Mesenchymal stem cell (in vitro differentiated cells and primary cell): ENCODE results near the gene RRP1B. TPM values are rescaled to one million over a fixed set of nuclear protein-coding genes. Genes with fewer than 3 reads are reported as not detected.
A peak's percentile ranks its signal among the peaks of the same experiment; 100 is the strongest.

Experiments
- DNase-seq: peaks from one replicate; pipeline ENCODE4 v3.0.0-alpha.2; 2013
- H2AFZ ChIP-seq: one replicate; pipeline ENCODE4 v1.6.1; 2013; ENCODE audit warnings: low read depth, mild to moderate bottlenecking, control low read depth, inconsistent platforms, low read length, moderate library complexity
- H2AK5ac ChIP-seq: 2 replicates; pipeline ENCODE4 v1.6.1; 2013; ENCODE audit warnings: low read length, moderate library complexity, mild to moderate bottlenecking, inconsistent platforms; ENCODE audit not compliant: severe bottlenecking
- H2BK120ac ChIP-seq: one replicate; pipeline ENCODE4 v1.6.1; 2013; ENCODE audit warnings: low read depth, mild to moderate bottlenecking, inconsistent platforms, low read length, moderate library complexity
- H2BK12ac ChIP-seq, 2 experiments: one replicate each; pipeline ENCODE4 v1.6.1; 2013; ENCODE audit warnings: inconsistent platforms in 2 of 2, low read length in 2 of 2, mild to moderate bottlenecking in 2 of 2, moderate library complexity in 2 of 2, control low read depth in 1 of 2
- H2BK15ac ChIP-seq: one replicate; pipeline ENCODE4 v1.6.1; 2013; ENCODE audit warnings: mild to moderate bottlenecking, low read depth, inconsistent platforms; ENCODE audit not compliant: poor library complexity, severe bottlenecking
- H2BK5ac ChIP-seq: 2 replicates; pipeline ENCODE4 v1.6.1; 2013; ENCODE audit warnings: low read depth, mild to moderate bottlenecking, low read length, control low read depth, inconsistent platforms; ENCODE audit not compliant: poor library complexity, severe bottlenecking
- H3K14ac ChIP-seq, 2 experiments: one replicate each; pipeline ENCODE4 v1.6.1; 2013; ENCODE audit warnings: inconsistent platforms in 2 of 2, low read length in 2 of 2, control low read depth in 1 of 2, mild to moderate bottlenecking in 1 of 2, moderate library complexity in 1 of 2
- H3K18ac ChIP-seq, 2 experiments: one replicate each; pipeline ENCODE4 v1.6.1; 2013; ENCODE audit warnings: inconsistent platforms in 2 of 2, low read length in 2 of 2, control low read depth in 1 of 2, low read depth in 1 of 2, mild to moderate bottlenecking in 1 of 2
- H3K23ac ChIP-seq, 2 experiments: one replicate each; pipeline ENCODE4 v1.6.1; 2013; ENCODE audit warnings: inconsistent platforms in 2 of 2, low read length in 2 of 2, mild to moderate bottlenecking in 2 of 2, moderate library complexity in 2 of 2, control low read depth in 1 of 2
- H3K27ac ChIP-seq: 2 replicates; pipeline ENCODE4 v1.5.1; 2013; ENCODE audit warnings: mild to moderate bottlenecking, moderate library complexity, low read length, control low read depth, inconsistent platforms; ENCODE audit not compliant: poor library complexity, severe bottlenecking
- H3K27me3 ChIP-seq, 2 experiments: 2 replicates each; pipeline versions ENCODE4 v1.6.1 to v1.7.0; 2013; ENCODE audit warnings: low read length in 2 of 2, mild to moderate bottlenecking in 2 of 2, moderate library complexity in 2 of 2, control low read depth in 1 of 2, inconsistent platforms in 1 of 2; ENCODE audit not compliant: control insufficient read depth in 1 of 2, insufficient read depth in 1 of 2
- H3K36me3 ChIP-seq, 2 experiments: 2 replicates each; pipeline versions ENCODE4 v1.6.1 to v1.7.0; 2013; ENCODE audit warnings: low read length in 2 of 2, control low read depth in 1 of 2, inconsistent platforms in 1 of 2, low read depth in 1 of 2, mild to moderate bottlenecking in 1 of 2; ENCODE audit not compliant: insufficient read depth in 2 of 2, control insufficient read depth in 1 of 2
- H3K4ac ChIP-seq, 2 experiments: one replicate each; pipeline ENCODE4 v1.6.1; 2013; ENCODE audit warnings: inconsistent platforms in 2 of 2, low read length in 2 of 2, mild to moderate bottlenecking in 2 of 2, moderate library complexity in 2 of 2, control low read depth in 1 of 2, low read depth in 1 of 2
- H3K4me1 ChIP-seq: 2 replicates; pipeline ENCODE4 v1.6.1; 2013; ENCODE audit warnings: low read depth, low read length, control low read depth; ENCODE audit not compliant: control insufficient read depth, insufficient read depth
- H3K4me2 ChIP-seq: 2 replicates; pipeline ENCODE4 v1.6.1; 2013; ENCODE audit warnings: low read length, mild to moderate bottlenecking, inconsistent platforms; ENCODE audit not compliant: poor library complexity, severe bottlenecking
- H3K4me3 ChIP-seq, 2 experiments: 2 replicates each; pipeline versions ENCODE4 v1.5.1 to v1.7.0; 2013; ENCODE audit warnings: low read length in 2 of 2, mild to moderate bottlenecking in 2 of 2, control low read depth in 1 of 2, low read depth in 1 of 2; ENCODE audit not compliant: insufficient read depth in 1 of 2
- H3K79me1 ChIP-seq: replicated peaks from 2 replicates; pipeline ENCODE4 v1.6.1; 2013; ENCODE audit warnings: mild to moderate bottlenecking, control low read depth, low read length, inconsistent platforms; ENCODE audit not compliant: poor library complexity, severe bottlenecking
- H3K9ac ChIP-seq: 2 replicates; pipeline ENCODE4 v1.7.0; 2013; ENCODE audit warnings: mild to moderate bottlenecking, low read length, moderate library complexity
- H3K9me3 ChIP-seq: 2 replicates; pipeline ENCODE4 v1.7.0; 2013; ENCODE audit warnings: mild to moderate bottlenecking, low read length; ENCODE audit not compliant: control insufficient read depth
- H4K8ac ChIP-seq: one replicate; pipeline ENCODE4 v1.6.1; 2013; ENCODE audit warnings: inconsistent platforms, mild to moderate bottlenecking, low read length, moderate library complexity
- H4K91ac ChIP-seq: one replicate; pipeline ENCODE4 v1.6.1; 2013; ENCODE audit warnings: mild to moderate bottlenecking, low read length, inconsistent platforms
- WGBS: methylation state at CpG from one replicate; pipeline ENCODE4 v1.1.7; 2013; ENCODE audit warnings: mixed read lengths; 5-methylcytosine and 5-hydroxymethylcytosine counted together
- polyA plus RNA-seq, 2 experiments: library from polyadenylated mRNA; stranded (reverse); fragments of 200-250 nt; gene quantifications; one replicate each; pipeline ENCODE4 v1.2.3, GENCODE V29; 2013

Gene RRP1B
- polyA plus RNA-seq (2013, experiment 1 of 2) = 15.6 TPM
- polyA plus RNA-seq (2013, experiment 2 of 2) = 15.9 TPM

- peak within 1 kb of the TSS; percentile 85 to 87 for H3K4me3 ChIP-seq
- peaks cover 17% of the 10 kb centered on the region for H3K4me1 ChIP-seq
- H3K27me3 ChIP-seq = no peaks in the 10 kb centered on the region
- no peak within 1 kb of the TSS for H2BK120ac ChIP-seq
- peak within 1 kb of the TSS in 1 of 2 experiments; percentile 59 for H2BK12ac ChIP-seq
- peaks cover 13% of the 10 kb centered on the region for H3K79me1 ChIP-seq
- 11% methylated on average over 78 of the region's 92 CpGs for WGBS
- H3K18ac ChIP-seq = peak within 1 kb of the TSS; percentile 52 to 96
- H4K8ac ChIP-seq = peak within 1 kb of the TSS; percentile 90
- H3K4me2 ChIP-seq = peak within 1 kb of the TSS; percentile 84
- no peaks in the 10 kb centered on the region for H3K9me3 ChIP-seq
- H3K9ac ChIP-seq = peak within 1 kb of the TSS; percentile 87
- H3K4ac ChIP-seq = peak within 1 kb of the TSS; percentile 58 to 79
- H2BK5ac ChIP-seq = no peak within 1 kb of the TSS
- peak; percentile 84 for DNase-seq
- peak within 1 kb of the TSS; percentile 49 for H3K27ac ChIP-seq
- peak within 1 kb of the TSS in 1 of 2 experiments; percentile 87 for H3K14ac ChIP-seq
- no peak within 1 kb of the TSS for H2AK5ac ChIP-seq
- peaks cover 4 to 23% of the 10 kb centered on the region in 2 experiments for H3K36me3 ChIP-seq
- peak within 1 kb of the TSS; percentile 53 for H2BK15ac ChIP-seq
- peak within 1 kb of the TSS; percentile 60 for H4K91ac ChIP-seq
- peak within 1 kb of the TSS; percentile 93 for H2AFZ ChIP-seq
- peak within 1 kb of the TSS in 1 of 2 experiments; percentile 80 for H3K23ac ChIP-seq
These were observed at the start of gene RRP1B, which contains the start of gene HSF2BP for GRCh38 chr21:43659136-43660000. TSS of gene RRP1B (plus strand) at chr21:43659560. CDS start at chr21:43659665, 105 bp downstream. TSS of gene HSF2BP (minus strand) at chr21:43659488. CDS start at chr21:43658096, 1,392 bp downstream.

DNA sequence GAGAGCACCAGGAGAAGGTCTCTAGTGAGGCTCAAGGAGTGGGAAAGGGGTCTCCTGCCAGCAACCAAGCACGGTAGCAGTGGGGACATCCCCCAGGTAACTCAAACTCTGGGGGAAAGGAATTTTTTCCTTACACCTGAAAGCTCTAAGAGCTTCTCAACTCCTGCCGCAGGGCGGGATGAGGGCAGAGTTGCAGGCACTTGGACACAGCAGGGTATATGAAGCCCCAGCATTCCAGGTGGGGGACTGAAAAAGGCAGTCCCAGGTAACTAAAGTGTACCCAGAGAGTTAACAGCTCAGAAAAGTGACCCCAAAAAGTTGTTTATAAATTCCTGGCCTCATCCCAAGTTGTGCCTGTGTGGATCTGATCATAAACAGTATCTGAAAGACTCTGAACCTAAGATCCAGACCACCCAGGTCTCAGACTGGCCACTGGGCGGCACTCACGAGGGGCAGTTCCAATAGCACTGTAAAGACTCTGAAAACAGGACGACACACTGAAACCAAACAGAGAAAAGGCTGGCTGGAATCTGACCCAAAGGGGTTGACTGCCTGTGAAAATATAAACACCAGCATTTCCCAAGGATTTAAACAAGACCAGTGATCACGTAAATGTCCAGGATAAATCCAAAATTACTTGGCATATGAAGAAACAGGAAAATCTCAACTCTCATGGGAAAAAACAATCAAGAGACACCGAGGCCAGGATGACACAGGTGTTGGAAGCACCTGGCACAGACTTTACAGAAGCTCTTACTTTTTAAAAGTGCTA is 47.6 kb upstream of the RRP1B start:
- Histone ChIP-seq H2BK5ac (peak overlapping the region; percentile 74), H2BK15ac (peak overlapping the region; percentile 29), H2BK120ac (peak overlapping the region; percentile 89), H3K4ac (peak overlapping the region; percentile 65 to 75), H3K23ac (no peak overlapping the region), H3K18ac (peak overlapping the region in 1 of 2 experiments; percentile 40), H3K79me1 (no peaks in the 10 kb centered on the region), H3K9me3 (no peaks in the 10 kb centered on the region), H2AK5ac (peak overlapping the region; percentile 66), H2BK12ac (peak overlapping the region; percentile 79 to 100), H3K4me2 (no peak overlapping the region), H4K91ac (peak overlapping the region; percentile 72), H3K27me3 (peaks cover 0 to 5% of the 10 kb centered on the region in 2 experiments), H2AFZ (no peak overlapping the region), H3K4me1 (peaks cover 17% of the 10 kb centered on the region), H3K27ac (no peak overlapping the region), H3K36me3 (no peaks in the 10 kb centered on the region), H4K8ac (peak overlapping the region; percentile 59), H3K9ac (peak overlapping the region; percentile 47), H3K14ac (no peak overlapping the region), H3K4me3 (no peak overlapping the region)
- 36% methylated on average over 8 of the region's 8 CpGs for WGBS
- peak; percentile 92 for DNase-seq

DNA sequence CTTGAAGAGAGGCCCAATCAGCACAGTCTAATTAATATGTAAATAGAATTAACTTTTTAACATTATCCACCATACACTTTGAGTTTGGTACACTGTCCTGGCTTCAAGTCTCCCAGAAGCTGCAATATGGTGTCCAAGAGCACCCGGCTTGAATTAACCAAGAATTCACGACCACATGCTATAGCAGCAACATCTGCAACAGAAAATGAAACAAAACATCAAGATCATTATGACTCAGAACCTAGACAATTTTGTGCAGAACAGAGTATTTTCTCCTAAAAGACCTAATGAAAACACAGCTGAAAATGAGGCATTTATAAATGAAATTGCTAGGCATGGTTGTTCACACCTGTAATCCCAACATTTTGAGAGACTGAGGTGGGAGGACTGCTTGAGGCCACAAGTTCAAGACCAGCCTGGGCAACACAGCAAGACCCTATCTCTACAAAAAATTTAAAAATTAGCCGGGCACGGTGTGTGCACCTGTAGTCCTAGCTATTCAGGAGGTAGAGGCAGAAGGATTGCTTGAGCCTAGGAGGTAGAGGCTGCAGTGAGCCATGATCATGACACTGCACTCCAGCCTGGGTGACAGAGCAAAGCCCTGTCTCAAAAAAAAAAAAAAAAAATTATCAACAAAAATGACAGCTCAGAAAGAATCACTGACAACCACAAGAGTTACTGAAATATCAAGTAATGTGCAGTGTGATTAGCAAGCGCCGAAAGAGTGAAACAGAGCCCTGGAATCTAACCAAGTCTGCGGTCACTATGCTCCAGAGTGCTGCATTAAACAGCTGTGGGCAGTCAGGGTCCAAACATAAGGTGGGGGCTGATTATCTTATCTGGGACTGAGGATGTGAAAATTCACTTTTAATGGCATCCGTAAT is 45.4 kb upstream of the RRP1B start:
- no peak overlapping the region for H2AK5ac ChIP-seq
- H3K23ac ChIP-seq = no peak overlapping the region
- H3K9ac ChIP-seq = no peak overlapping the region
- no peak overlapping the region for H2AFZ ChIP-seq
- H4K91ac ChIP-seq = no peak overlapping the region
- no peak overlapping the region for H2BK12ac ChIP-seq
- no peaks in the 10 kb centered on the region for H3K79me1 ChIP-seq
- H3K27me3 ChIP-seq = peaks cover 0 to 5% of the 10 kb centered on the region in 2 experiments
- H3K4me1 ChIP-seq = peaks cover 17% of the 10 kb centered on the region
- no peak overlapping the region for H2BK120ac ChIP-seq
- no peak overlapping the region for H3K18ac ChIP-seq
- no peak overlapping the region for H2BK15ac ChIP-seq
- no peak overlapping the region for H3K14ac ChIP-seq
- H3K36me3 ChIP-seq = no peaks in the 10 kb centered on the region
- H3K9me3 ChIP-seq = no peaks in the 10 kb centered on the region
- no peak overlapping the region for H2BK5ac ChIP-seq
- no peak overlapping the region for H3K4me2 ChIP-seq
- no peak overlapping the region for H3K27ac ChIP-seq
- WGBS = 90% methylated on average over 5 of the region's 8 CpGs
- peak; percentile 53 for DNase-seq
- H3K4ac ChIP-seq = no peak overlapping the region
- H3K4me3 ChIP-seq = no peak overlapping the region
- no peak overlapping the region for H4K8ac ChIP-seq
